K562 (cell line): Measurements from ENCODE around the gene LRRC70. TPM values are rescaled to one million over a fixed set of nuclear protein-coding genes. Genes with fewer than 3 reads are reported as not detected.

Experiments
- BRD4 ChIP-seq: fragments of 200-600 bp; sonication (generic); IDR thresholded peaks from 2 replicates; pipeline ENCODE4 v1.6.1; 2017; ENCODE audit warnings: inconsistent platforms
- ESRRB ChIP-seq: fragments of 250-450 bp; sonication (Bioruptor Pico); IDR thresholded peaks from 2 replicates; pipeline ENCODE4 v1.5.0; 2020; ENCODE audit warnings: mild to moderate bottlenecking, moderate library complexity, borderline replicate concordance
- MEF2A ChIP-seq: IDR thresholded peaks from 2 replicates; pipeline ENCODE4 v1.6.1; 2011; ENCODE audit warnings: low read depth, mild to moderate bottlenecking, low read length, moderate library complexity; ENCODE audit not compliant: control insufficient read depth
- MTA3 ChIP-seq: fragments of 450-650 bp; formaldehyde crosslinking; IDR thresholded peaks from 2 replicates; pipeline ENCODE4 v1.6.1; 2017; ENCODE audit warnings: mild to moderate bottlenecking, borderline replicate concordance
- NFIC ChIP-seq: fragments of 450-650 bp; IDR thresholded peaks from 2 replicates; pipeline ENCODE4 v1.6.1; 2017; ENCODE audit warnings: mild to moderate bottlenecking, inconsistent platforms
- NRF1 ChIP-seq, 2 experiments: fragments of 450-650 bp; IDR thresholded peaks in 1 of 2; conservative IDR thresholded peaks in 1 of 2; 2 replicates each; pipeline ENCODE4 v1.6.1; 2014; ENCODE audit warnings: mild to moderate bottlenecking in 2 of 2
- RCOR1 ChIP-seq, 2 experiments: IDR thresholded peaks; 2 replicates each; pipeline ENCODE4 v1.6.1; 2012; ENCODE audit warnings: low read depth in 2 of 2, low read length in 2 of 2, borderline replicate concordance in 1 of 2, improper control_type of control experiment in 1 of 2
- SMARCC2 ChIP-seq: fragments of 450-650 bp; IDR thresholded peaks from 2 replicates; pipeline ENCODE4 v1.6.1; 2017; ENCODE audit warnings: antibody characterized with exemption, moderate library complexity, mild to moderate bottlenecking, low read depth
- XRCC3 ChIP-seq: fragments of 450-650 bp; IDR thresholded peaks from 2 replicates; pipeline ENCODE4 v1.6.1; 2017; ENCODE audit warnings: mild to moderate bottlenecking, moderate library complexity
- YBX1 ChIP-seq: fragments of 450-650 bp; IDR thresholded peaks from 2 replicates; pipeline ENCODE4 v1.7.1; 2016; ENCODE audit warnings: mild to moderate bottlenecking
- ZFX ChIP-seq: sonication (generic); formaldehyde crosslinking; IDR thresholded peaks from 2 replicates; pipeline ENCODE4 v1.8.0; 2022; ENCODE audit warnings: mild to moderate bottlenecking, missing genetic modification reagents, moderate library complexity
- ZNF316 ChIP-seq: fragments of 450-650 bp; IDR thresholded peaks from 2 replicates; pipeline ENCODE4 v1.6.1; 2016
- polyA plus RNA-seq, 8 experiments: library from polyadenylated mRNA; depleted of rRNA in 4 of 8; stranded (reverse) in 5 of 8; unstranded in 3 of 8; fragments of >200 nt; fragmentation: Nextera tagmentation in 2 of 8; fragmentation: Illumina TruSeq in 1 of 8; extraction: Ambion mirVana in 2 of 8; extraction: Trizol in 1 of 8; gene quantifications; 2 replicates each; pipeline versions ENCODE4 v1.2.1 to v1.2.3, GENCODE V29; 2011 to 2014; ENCODE audit warnings: inconsistent platforms in 1 of 8, missing spikeins in 1 of 8
- total RNA-seq, 7 experiments: library from RNA; depleted of rRNA in 6 of 7; stranded (reverse); fragments of >200 nt in 6 of 7; fragmentation: Illumina TruSeq in 2 of 7; extraction: Trizol in 2 of 7; gene quantifications; 2 replicates each; pipeline versions ENCODE4 v1.2.1 to v1.2.3, GENCODE V29; 2011 to 2021; ENCODE audit warnings: low replicate concordance in 1 of 7
- TF ChIP-seq, protein P1 (sequence below): fragments of 450-650 bp; IDR thresholded peaks from 2 replicates; pipeline ENCODE4 v1.6.1; 2014; ENCODE audit warnings: low read depth, mild to moderate bottlenecking, moderate library complexity, borderline replicate concordance
- TF ChIP-seq, protein P2 (sequence below): fragments of 250-450 bp; sonication (Bioruptor Pico); IDR thresholded peaks from 2 replicates; pipeline ENCODE4 v1.5.0; 2020; ENCODE audit warnings: mild to moderate bottlenecking, borderline replicate concordance
- TF ChIP-seq, protein P3 (sequence below): sonication (generic); formaldehyde crosslinking; IDR thresholded peaks from 2 replicates; pipeline ENCODE4 v1.8.0; 2022; ENCODE audit warnings: mild to moderate bottlenecking, missing genetic modification reagents
- TF ChIP-seq, protein P4 (sequence below): sonication (generic); formaldehyde crosslinking; IDR thresholded peaks from 2 replicates; pipeline ENCODE4 v1.8.1; 2023; ENCODE audit warnings: mild to moderate bottlenecking, missing genetic modification reagents
- TF ChIP-seq, protein P5 (sequence below), 2 experiments: fragments of 450-650 bp in 1 of 2; sonication (generic) in 1 of 2; formaldehyde crosslinking in 1 of 2; IDR thresholded peaks in 1 of 2; conservative IDR thresholded peaks in 1 of 2; 2 replicates each; pipeline versions ENCODE4 v1.6.1 to v1.8.1; 2016 to 2023; ENCODE audit warnings: mild to moderate bottlenecking in 2 of 2, moderate library complexity in 2 of 2, inconsistent platforms in 1 of 2, missing genetic modification reagents in 1 of 2

The LRRC70 gene
- total and polyA plus RNA-seq, 9 of the 15 experiments (the other 6 are each of a cell fraction or from before 2014, with no cell fraction given), result 0.21 to 2.1 (median 0.73) TPM

DNA sequence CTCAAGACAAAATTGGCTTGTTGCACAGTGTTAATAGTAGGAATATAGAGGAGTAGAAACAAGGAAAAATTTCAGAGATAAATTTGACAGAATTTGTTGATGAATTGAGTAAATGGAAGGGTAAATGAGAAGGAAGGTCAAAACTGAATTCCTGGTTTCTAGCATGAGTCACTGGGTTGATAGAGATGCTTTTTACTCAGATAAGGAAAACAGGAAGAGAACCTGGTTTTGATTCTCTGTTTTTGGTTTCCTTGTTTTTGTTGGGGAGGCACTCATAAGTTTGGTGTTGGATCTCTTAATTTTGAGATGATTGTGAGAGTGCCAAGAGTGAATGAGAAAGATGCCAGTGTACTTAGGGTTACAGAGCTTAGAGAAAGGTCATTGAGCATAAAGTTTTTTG is 7.1 kb downstream of the LRRC70 start (continued):
- TF ChIP-seq, protein P1, sequence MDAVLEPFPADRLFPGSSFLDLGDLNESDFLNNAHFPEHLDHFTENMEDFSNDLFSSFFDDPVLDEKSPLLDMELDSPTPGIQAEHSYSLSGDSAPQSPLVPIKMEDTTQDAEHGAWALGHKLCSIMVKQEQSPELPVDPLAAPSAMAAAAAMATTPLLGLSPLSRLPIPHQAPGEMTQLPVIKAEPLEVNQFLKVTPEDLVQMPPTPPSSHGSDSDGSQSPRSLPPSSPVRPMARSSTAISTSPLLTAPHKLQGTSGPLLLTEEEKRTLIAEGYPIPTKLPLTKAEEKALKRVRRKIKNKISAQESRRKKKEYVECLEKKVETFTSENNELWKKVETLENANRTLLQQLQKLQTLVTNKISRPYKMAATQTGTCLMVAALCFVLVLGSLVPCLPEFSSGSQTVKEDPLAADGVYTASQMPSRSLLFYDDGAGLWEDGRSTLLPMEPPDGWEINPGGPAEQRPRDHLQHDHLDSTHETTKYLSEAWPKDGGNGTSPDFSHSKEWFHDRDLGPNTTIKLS, result no peak
- TF ChIP-seq NRF1 (conservative IDR thresholded peaks at IDR 0.05 in 1 of 2, IDR thresholded peaks at IDR 0.05 in 1 of 2), result no peak
- TF ChIP-seq NFIC, result no peak
- TF ChIP-seq ZNF316, result no peak
- no peak for TF ChIP-seq MEF2A
- peak; percentile 62; the same call in 1 of the 2 replicates for TF ChIP-seq SMARCC2
- no peak for TF ChIP-seq BRD4
- TF ChIP-seq, protein P2, sequence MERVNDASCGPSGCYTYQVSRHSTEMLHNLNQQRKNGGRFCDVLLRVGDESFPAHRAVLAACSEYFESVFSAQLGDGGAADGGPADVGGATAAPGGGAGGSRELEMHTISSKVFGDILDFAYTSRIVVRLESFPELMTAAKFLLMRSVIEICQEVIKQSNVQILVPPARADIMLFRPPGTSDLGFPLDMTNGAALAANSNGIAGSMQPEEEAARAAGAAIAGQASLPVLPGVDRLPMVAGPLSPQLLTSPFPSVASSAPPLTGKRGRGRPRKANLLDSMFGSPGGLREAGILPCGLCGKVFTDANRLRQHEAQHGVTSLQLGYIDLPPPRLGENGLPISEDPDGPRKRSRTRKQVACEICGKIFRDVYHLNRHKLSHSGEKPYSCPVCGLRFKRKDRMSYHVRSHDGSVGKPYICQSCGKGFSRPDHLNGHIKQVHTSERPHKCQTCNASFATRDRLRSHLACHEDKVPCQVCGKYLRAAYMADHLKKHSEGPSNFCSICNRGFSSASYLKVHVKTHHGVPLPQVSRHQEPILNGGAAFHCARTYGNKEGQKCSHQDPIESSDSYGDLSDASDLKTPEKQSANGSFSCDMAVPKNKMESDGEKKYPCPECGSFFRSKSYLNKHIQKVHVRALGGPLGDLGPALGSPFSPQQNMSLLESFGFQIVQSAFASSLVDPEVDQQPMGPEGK (CRISPR knock-in tag), result no peak
- TF ChIP-seq, protein P3, sequence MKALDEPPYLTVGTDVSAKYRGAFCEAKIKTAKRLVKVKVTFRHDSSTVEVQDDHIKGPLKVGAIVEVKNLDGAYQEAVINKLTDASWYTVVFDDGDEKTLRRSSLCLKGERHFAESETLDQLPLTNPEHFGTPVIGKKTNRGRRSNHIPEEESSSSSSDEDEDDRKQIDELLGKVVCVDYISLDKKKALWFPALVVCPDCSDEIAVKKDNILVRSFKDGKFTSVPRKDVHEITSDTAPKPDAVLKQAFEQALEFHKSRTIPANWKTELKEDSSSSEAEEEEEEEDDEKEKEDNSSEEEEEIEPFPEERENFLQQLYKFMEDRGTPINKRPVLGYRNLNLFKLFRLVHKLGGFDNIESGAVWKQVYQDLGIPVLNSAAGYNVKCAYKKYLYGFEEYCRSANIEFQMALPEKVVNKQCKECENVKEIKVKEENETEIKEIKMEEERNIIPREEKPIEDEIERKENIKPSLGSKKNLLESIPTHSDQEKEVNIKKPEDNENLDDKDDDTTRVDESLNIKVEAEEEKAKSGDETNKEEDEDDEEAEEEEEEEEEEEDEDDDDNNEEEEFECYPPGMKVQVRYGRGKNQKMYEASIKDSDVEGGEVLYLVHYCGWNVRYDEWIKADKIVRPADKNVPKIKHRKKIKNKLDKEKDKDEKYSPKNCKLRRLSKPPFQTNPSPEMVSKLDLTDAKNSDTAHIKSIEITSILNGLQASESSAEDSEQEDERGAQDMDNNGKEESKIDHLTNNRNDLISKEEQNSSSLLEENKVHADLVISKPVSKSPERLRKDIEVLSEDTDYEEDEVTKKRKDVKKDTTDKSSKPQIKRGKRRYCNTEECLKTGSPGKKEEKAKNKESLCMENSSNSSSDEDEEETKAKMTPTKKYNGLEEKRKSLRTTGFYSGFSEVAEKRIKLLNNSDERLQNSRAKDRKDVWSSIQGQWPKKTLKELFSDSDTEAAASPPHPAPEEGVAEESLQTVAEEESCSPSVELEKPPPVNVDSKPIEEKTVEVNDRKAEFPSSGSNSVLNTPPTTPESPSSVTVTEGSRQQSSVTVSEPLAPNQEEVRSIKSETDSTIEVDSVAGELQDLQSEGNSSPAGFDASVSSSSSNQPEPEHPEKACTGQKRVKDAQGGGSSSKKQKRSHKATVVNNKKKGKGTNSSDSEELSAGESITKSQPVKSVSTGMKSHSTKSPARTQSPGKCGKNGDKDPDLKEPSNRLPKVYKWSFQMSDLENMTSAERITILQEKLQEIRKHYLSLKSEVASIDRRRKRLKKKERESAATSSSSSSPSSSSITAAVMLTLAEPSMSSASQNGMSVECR, result no peak
- TF ChIP-seq RCOR1 (IDR thresholded peaks at IDR 0.05; ENCODE audit: borderline replicate concordance in 1 of 2, low read depth in 2 of 2, low read length in 2 of 2), result peak in 1 of 2 experiments; percentile 80; a peak in 1 of 4 replicates
- TF ChIP-seq, protein P4, sequence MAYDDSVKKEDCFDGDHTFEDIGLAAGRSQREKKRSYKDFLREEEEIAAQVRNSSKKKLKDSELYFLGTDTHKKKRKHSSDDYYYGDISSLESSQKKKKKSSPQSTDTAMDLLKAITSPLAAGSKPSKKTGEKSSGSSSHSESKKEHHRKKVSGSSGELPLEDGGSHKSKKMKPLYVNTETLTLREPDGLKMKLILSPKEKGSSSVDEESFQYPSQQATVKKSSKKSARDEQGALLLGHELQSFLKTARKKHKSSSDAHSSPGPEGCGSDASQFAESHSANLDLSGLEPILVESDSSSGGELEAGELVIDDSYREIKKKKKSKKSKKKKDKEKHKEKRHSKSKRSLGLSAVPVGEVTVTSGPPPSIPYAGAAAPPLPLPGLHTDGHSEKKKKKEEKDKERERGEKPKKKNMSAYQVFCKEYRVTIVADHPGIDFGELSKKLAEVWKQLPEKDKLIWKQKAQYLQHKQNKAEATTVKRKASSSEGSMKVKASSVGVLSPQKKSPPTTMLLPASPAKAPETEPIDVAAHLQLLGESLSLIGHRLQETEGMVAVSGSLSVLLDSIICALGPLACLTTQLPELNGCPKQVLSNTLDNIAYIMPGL, result no peak
- TF ChIP-seq ESRRB (CRISPR knock-in tag), result no peak
- no peak for TF ChIP-seq MTA3
- no peak for TF ChIP-seq YBX1
- TF ChIP-seq, protein P5, sequence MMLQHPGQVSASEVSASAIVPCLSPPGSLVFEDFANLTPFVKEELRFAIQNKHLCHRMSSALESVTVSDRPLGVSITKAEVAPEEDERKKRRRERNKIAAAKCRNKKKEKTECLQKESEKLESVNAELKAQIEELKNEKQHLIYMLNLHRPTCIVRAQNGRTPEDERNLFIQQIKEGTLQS (IDR thresholded peaks at IDR 0.05), result peak; percentile 79
- TF ChIP-seq, protein P5 (CRISPR knock-in tag; conservative IDR thresholded peaks at IDR 0.05), result no peak
- TF ChIP-seq XRCC3, result no peak
- no peak for TF ChIP-seq ZFX (CRISPR knock-in tag)
